SK-N-SH (cell line): ENCODE data around the gene RELN. TPM values are rescaled to one million over a fixed set of nuclear protein-coding genes. Genes with fewer than 3 reads are reported as not detected.

Experiments
- CTCF ChIA-PET: fragments of 300-600, 350-600 bp; formaldehyde crosslinking; extraction: SDS; loops from one replicate; lab custom pipeline; 2021; lab: Yijun Ruan, JAX
- POLR2A ChIA-PET: fragments of 350-600 bp; sonication (Branson Sonifier 250); formaldehyde crosslinking; extraction: SDS; loops from one replicate; lab custom pipeline; 2020; ENCODE audit warnings: antibody characterized with exemption, inconsistent platforms; lab: Yijun Ruan, JAX
- DNase-seq: peaks from one replicate; pipeline ENCODE4 v3.0.0; 2012
- H2AFZ ChIP-seq: fragments of 200-600 bp; sonication (generic); 2 replicates; pipeline ENCODE4 v1.8.1; 2016; ENCODE audit warnings: antibody characterized with exemption, mild to moderate bottlenecking, low read depth
- H3F3A ChIP-seq: fragments of 200-600 bp; sonication (generic); replicated peaks from 2 replicates; pipeline ENCODE3; 2016; ENCODE audit warnings: antibody characterized with exemption, mild to moderate bottlenecking; ENCODE audit not compliant: insufficient read depth
- H3K27ac ChIP-seq, 2 experiments: fragments of 200-500 bp in 1 of 2; fragments of 200-600 bp in 1 of 2; sonication (Bioruptor generic) in 1 of 2; sonication (generic), shearing (Covaris generic) in 1 of 2; 2 replicates each; pipeline versions ENCODE4 v1.5.1 to v1.6.1; 2014 to 2016; ENCODE audit warnings: low read depth in 2 of 2, inconsistent platforms in 1 of 2, low read length in 1 of 2, mild to moderate bottlenecking in 1 of 2, mixed read lengths in 1 of 2
- H3K27me3 ChIP-seq: fragments of 200-600 bp; sonication (generic), shearing (Covaris generic); 2 replicates; pipeline ENCODE4 v1.6.1; 2016; ENCODE audit warnings: mixed run types; ENCODE audit not compliant: insufficient read depth
- H3K36me3 ChIP-seq, 2 experiments: fragments of 200-500 bp in 1 of 2; fragments of 200-600 bp in 1 of 2; sonication (Bioruptor generic) in 1 of 2; sonication (generic) in 1 of 2; replicated peaks in 1 of 2; 2 replicates each; pipeline versions ENCODE3 to v1.5.1; 2014 to 2016; ENCODE audit warnings: low read length in 1 of 2, mild to moderate bottlenecking in 1 of 2; ENCODE audit not compliant: insufficient read depth in 2 of 2, control insufficient read depth in 1 of 2
- H3K4me1 ChIP-seq, 2 experiments: fragments of 200-500 bp in 1 of 2; fragments of 200-600 bp in 1 of 2; sonication (Bioruptor generic) in 1 of 2; sonication (generic), shearing (Covaris generic) in 1 of 2; 2 replicates each; pipeline versions ENCODE4 v1.5.1 to v1.6.1; 2014 to 2016; ENCODE audit warnings: low read depth in 1 of 2, low read length in 1 of 2, mixed run types in 1 of 2; ENCODE audit not compliant: insufficient read depth in 2 of 2, control insufficient read depth in 1 of 2
- H3K4me2 ChIP-seq: fragments of 200-600 bp; sonication (generic), shearing (Covaris generic); 2 replicates; pipeline ENCODE4 v1.6.1; 2017; ENCODE audit warnings: mixed run types
- H3K4me3 ChIP-seq, 2 experiments: fragments of 200-500 bp in 1 of 2; fragments of 200-600 bp in 1 of 2; sonication (Bioruptor generic) in 1 of 2; sonication (generic), shearing (Covaris generic) in 1 of 2; 2 replicates each; pipeline versions ENCODE4 v1.5.1 to v1.8.1; 2014 to 2016; ENCODE audit warnings: low read depth in 2 of 2, inconsistent platforms in 1 of 2, low read length in 1 of 2, mild to moderate bottlenecking in 1 of 2, mixed read lengths in 1 of 2, moderate library complexity in 1 of 2
- H3K79me2 ChIP-seq: fragments of 200-600 bp; sonication (generic); 2 replicates; pipeline ENCODE4 v1.8.1; 2017; ENCODE audit warnings: mild to moderate bottlenecking; ENCODE audit not compliant: insufficient read depth
- H3K9ac ChIP-seq: fragments of 200-600 bp; sonication (generic); 2 replicates; pipeline ENCODE4 v1.6.1; 2017; ENCODE audit warnings: mixed run types
- H3K9me2 ChIP-seq: fragments of 200-600 bp; sonication (generic); 2 replicates; pipeline ENCODE4 v1.6.1; 2017; ENCODE audit warnings: mixed run types
- H3K9me3 ChIP-seq: fragments of 200-600 bp; sonication (generic); 2 replicates; pipeline ENCODE4 v1.6.1; 2017; ENCODE audit warnings: mixed run types, mild to moderate bottlenecking, moderate library complexity
- H4K20me1 ChIP-seq: fragments of 200-600 bp; sonication (generic); 2 replicates; pipeline ENCODE4 v1.6.1; 2017; ENCODE audit warnings: mild to moderate bottlenecking, mixed run types; ENCODE audit not compliant: insufficient read depth
- CHD2 ChIP-seq: fragments of 150-350 bp; IDR thresholded peaks from 2 replicates; pipeline ENCODE4 v1.6.1; 2018; ENCODE audit warnings: low read length; ENCODE audit not compliant: partially characterized antibody
- ELF1 ChIP-seq: IDR thresholded peaks from 2 replicates; pipeline ENCODE4 v1.4.0; 2012
- EZH2phosphoT487 ChIP-seq: fragments of 200-600 bp; sonication (generic); IDR thresholded peaks from 2 replicates; pipeline ENCODE4 v1.6.1; 2017; ENCODE audit warnings: low read depth, mixed run types, mild to moderate bottlenecking, antibody characterized with exemption, moderate library complexity, borderline replicate concordance
- FOXJ3 ChIP-seq: sonication (generic); formaldehyde crosslinking; IDR thresholded peaks from 2 replicates; pipeline ENCODE4 v1.5.1; 2020; ENCODE audit warnings: mild to moderate bottlenecking, missing genetic modification reagents
- GATA2 ChIP-seq: sonication (generic); formaldehyde crosslinking; IDR thresholded peaks from 2 replicates; pipeline ENCODE4 v1.5.0; 2020; ENCODE audit warnings: mild to moderate bottlenecking, missing genetic modification reagents
- MXI1 ChIP-seq: IDR thresholded peaks from 2 replicates; pipeline ENCODE4 v1.6.1; 2012; ENCODE audit warnings: mild to moderate bottlenecking, low read depth, low read length, improper control_type of control experiment
- NFIC ChIP-seq: IDR thresholded peaks from 2 replicates; pipeline ENCODE4 v1.4.0; 2012; ENCODE audit warnings: borderline replicate concordance
- PBX3 ChIP-seq: IDR thresholded peaks from 2 replicates; pipeline ENCODE4; 2012
- POLR2AphosphoS5 ChIP-seq: IDR thresholded peaks from 2 replicates; pipeline ENCODE4 v1.6.1; 2012; ENCODE audit warnings: low read depth, low read length
- RAD21 ChIP-seq: IDR thresholded peaks from 2 replicates; pipeline ENCODE4 v1.6.1; 2012; ENCODE audit warnings: mild to moderate bottlenecking, low read length
- RCOR1 ChIP-seq: fragments of 150-350 bp; IDR thresholded peaks from 2 replicates; pipeline ENCODE4 v1.6.1; 2017; ENCODE audit warnings: antibody characterized with exemption, low read length
- RFX5 ChIP-seq: IDR thresholded peaks from 2 replicates; pipeline ENCODE4 v1.6.1; 2012; ENCODE audit warnings: mild to moderate bottlenecking, improper control_type of control experiment, low read length
- TCF12 ChIP-seq: IDR thresholded peaks from 2 replicates; pipeline ENCODE4 v1.4.0; 2012
- USF1 ChIP-seq: IDR thresholded peaks from 2 replicates; pipeline ENCODE4 v1.4.0; 2012; ENCODE audit warnings: low read depth, borderline replicate concordance
- YY1 ChIP-seq: IDR thresholded peaks from 2 replicates; pipeline ENCODE4 v1.4.0; 2012; ENCODE audit warnings: low read depth, mild to moderate bottlenecking
- ZBTB33 ChIP-seq: IDR thresholded peaks from 2 replicates; pipeline ENCODE4 v1.4.0; 2012; ENCODE audit warnings: low read depth, borderline replicate concordance
- WGBS: methylation state at CpG from one replicate; pipeline ENCODE4 v1.1.6; 2017; ENCODE audit warnings: low lambda C conversion rate; 5-methylcytosine and 5-hydroxymethylcytosine counted together
- polyA plus RNA-seq, 3 experiments: library from polyadenylated mRNA; depleted of rRNA; stranded (reverse); fragments of >200 nt; gene quantifications; 2 replicates each; pipeline ENCODE4 v1.2.3, GENCODE V29; 2012

Gene RELN
- polyA plus RNA-seq, 1 of the 3 experiments (the other 2 are of a cell fraction) = 0.02 TPM

- DNase-seq = no peak
- TF ChIP-seq POLR2AphosphoS5 (no peak), CHD2 (no peak)
- TF ChIP-seq, all 33 proteins: peak for 0
- no peak overlapping the region for H3K4me2 ChIP-seq
- no peaks in the 10 kb centered on the region for H3K36me3 ChIP-seq
- no peak overlapping the region for H3K9ac ChIP-seq
- H3K9me3 ChIP-seq = no peaks in the 10 kb centered on the region
- WGBS = 68% methylated on average over 1 of the region's 1 CpG
- H3K4me1 ChIP-seq = no peaks in the 10 kb centered on the region; a peak in 1 of 4 replicates
- no peak overlapping the region for H3K4me3 ChIP-seq
- H3K9me2 ChIP-seq = no peaks in the 10 kb centered on the region; the same call in 1 of the 2 replicates
- CTCF ChIA-PET = interaction anchor here (1.9 kb wide), 1 partner anchor 14 kb away, joined by 5 read pairs; no protein-coding TSS in a partner anchor
- POLR2A ChIA-PET = no interaction called here
- H3K27me3 ChIP-seq = no peaks in the 10 kb centered on the region
- H3K27ac ChIP-seq = no peak overlapping the region
- no peaks in the 10 kb centered on the region for H3F3A ChIP-seq
- H4K20me1 ChIP-seq = no peaks in the 10 kb centered on the region
- H3K79me2 ChIP-seq = no peaks in the 10 kb centered on the region
- no peak overlapping the region for H2AFZ ChIP-seq
These were observed 29.0 kb upstream of the RELN start for GRCh38 chr7:104018425-104018824.

GRCh38 chr7:104017001-104017400, 27.5 kb upstream of the RELN start:
- Histone ChIP-seq H3K27ac (no peak overlapping the region), H2AFZ (no peak overlapping the region), H3K36me3 (no peaks in the 10 kb centered on the region), H3K27me3 (no peaks in the 10 kb centered on the region), H3K9ac (no peak overlapping the region), H3K79me2 (no peaks in the 10 kb centered on the region), H4K20me1 (no peaks in the 10 kb centered on the region), H3K4me2 (no peak overlapping the region), H3F3A (no peaks in the 10 kb centered on the region), H3K9me2 (no peaks in the 10 kb centered on the region; the same call in 1 of the 2 replicates), H3K4me3 (no peak overlapping the region), H3K9me3 (no peaks in the 10 kb centered on the region), H3K4me1 (peaks cover 0 to 9% of the 10 kb centered on the region in 2 experiments; a peak in 1 of 4 replicates)
- ChIA-PET POLR2A (no interaction called here), CTCF (interaction anchor here (0.8 kb wide), 1 partner anchor 26 kb away, joined by 3 read pairs; no protein-coding TSS in a partner anchor)
- no peak for DNase-seq
- 35% methylated on average over 2 of the region's 2 CpGs for WGBS
- TF ChIP-seq USF1 (no peak), POLR2AphosphoS5 (no peak), EZH2phosphoT487 (no peak), PBX3 (no peak), TCF12 (no peak), NFIC (no peak), FOXJ3 (CRISPR knock-in tag) (no peak), YY1 (no peak), RFX5 (no peak), MXI1 (no peak), ELF1 (no peak), RCOR1 (no peak), ZBTB33 (no peak), RAD21 (no peak), GATA2 (CRISPR knock-in tag) (no peak)
- TF ChIP-seq, all 33 proteins: peak for 0
